ENCODE results near the gene ZNF320. TPM values are rescaled to one million over a fixed set of nuclear protein-coding genes. Genes with fewer than 3 reads are reported as not detected.

ZNF320 gene
- 10.2 TPM for total RNA-seq (2021; ENCODE audit: unreplicated experiment)
- 5.9 TPM for polyA plus RNA-seq (2012; ENCODE audit: insufficient read length)
- percentile 86 among the genes with signal in this experiment for Bru-seq, nascent RNA
- percentile 96 among the genes with signal in this experiment for BruChase-seq, experiment 1, labeled RNA remaining after a 2-hour chase
- percentile 89 among the genes with signal in this experiment for BruChase-seq, experiment 2, labeled RNA remaining after a 6-hour chase
- long read RNA-seq, partial matches to known transcripts: 1 of 17 reads
- long read RNA-seq, other reads (novel, unspliced or antisense): 15 of 17 reads

DNA sequence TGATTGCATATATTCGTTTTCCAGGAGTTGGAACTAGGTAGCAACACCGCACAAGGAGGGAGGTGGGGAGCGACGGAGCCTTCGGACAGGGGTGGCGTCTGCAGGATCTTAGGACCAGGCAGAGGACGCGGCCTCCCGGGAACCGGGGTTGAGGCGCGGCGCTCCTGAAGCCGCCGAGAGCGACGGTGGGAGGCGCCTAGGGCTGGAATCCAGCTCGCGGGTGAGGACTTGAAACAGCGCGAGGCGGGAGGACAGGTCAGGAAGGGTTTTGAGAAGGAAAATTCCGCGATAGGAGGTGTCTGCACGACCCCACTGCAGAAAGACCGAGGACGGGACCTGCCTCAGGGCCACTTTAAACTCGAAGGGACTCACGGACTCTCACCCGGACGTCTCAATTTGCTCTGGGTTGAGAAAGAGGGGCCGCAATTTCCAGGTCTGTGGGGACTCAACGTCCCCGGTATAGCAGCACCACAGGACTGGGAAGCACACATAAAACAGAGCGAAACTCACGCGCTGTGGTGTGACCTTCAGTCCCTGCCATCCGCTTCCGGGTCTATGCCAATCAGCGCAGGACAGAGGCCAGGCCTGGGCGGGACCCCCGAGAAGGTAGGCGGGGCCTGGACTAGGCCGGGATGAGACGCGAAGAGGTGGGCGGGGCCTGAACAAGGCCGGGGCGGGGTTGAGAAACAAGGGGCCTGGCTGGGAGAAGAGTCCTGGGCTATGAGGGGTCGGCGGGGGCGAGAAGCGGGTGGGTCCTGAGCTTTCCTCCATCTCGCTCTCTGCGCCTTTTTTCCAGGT is at the start of gene ZNF320:
TSS of gene ZNF320 (minus strand) at position 498 of the 798 bp plus-strand sequence. CDS start 7,380 bp downstream, outside the sequence.
- TSS peak; percentile 81 for BruUV-seq (replicated peaks)
- in situ Hi-C loops (cut with HindIII; ENCODE audit: low pct_unique_long_range_greater_than_20kb, low sequenced_read_pairs) (no loop called here), intact Hi-C loops (cut with micrococcal nuclease; ENCODE audit: unreplicated experiment) (no loop called here)
- H3K9me3 ChIP-seq (ENCODE audit: control insufficient read depth, insufficient read depth, low read depth, low read length): no peaks in the 10 kb centered on the region
- H3K4me1 ChIP-seq (ENCODE audit: control insufficient read depth, insufficient read depth, low read length): peaks cover 4% of the 10 kb centered on the region; the same call in 1 of the 2 replicates
- peak; percentile 62 for DNase-seq (ENCODE audit: low read depth, low spot score)
- H3K27me3 ChIP-seq (ENCODE audit: control insufficient read depth, insufficient read depth, low read length): no peaks in the 10 kb centered on the region
- POLR2A ChIA-PET: no interaction called here
- TF ChIP-seq POLR2AphosphoS5 (IDR thresholded peaks at IDR 0.05; ENCODE audit: low read depth, low read length) (peak; percentile 83), TCF7L2 (IDR thresholded peaks at IDR 0.05; ENCODE audit: low read depth, low read length) (no peak)
- H3K36me3 ChIP-seq (ENCODE audit: control insufficient read depth, insufficient read depth, low read length): no peaks in the 10 kb centered on the region; the same call in 1 of the 2 replicates
- H3K4me3 ChIP-seq (ENCODE audit: low read depth in 2 of 2, low read length in 2 of 2): peak within 1 kb of the TSS; percentile 73 to 87
- CTCF ChIA-PET: no interaction called here
- peak; percentile 99 for ATAC-seq
- H3K27ac ChIP-seq (ENCODE audit: low read length): peak within 1 kb of the TSS; percentile 89

DNA sequence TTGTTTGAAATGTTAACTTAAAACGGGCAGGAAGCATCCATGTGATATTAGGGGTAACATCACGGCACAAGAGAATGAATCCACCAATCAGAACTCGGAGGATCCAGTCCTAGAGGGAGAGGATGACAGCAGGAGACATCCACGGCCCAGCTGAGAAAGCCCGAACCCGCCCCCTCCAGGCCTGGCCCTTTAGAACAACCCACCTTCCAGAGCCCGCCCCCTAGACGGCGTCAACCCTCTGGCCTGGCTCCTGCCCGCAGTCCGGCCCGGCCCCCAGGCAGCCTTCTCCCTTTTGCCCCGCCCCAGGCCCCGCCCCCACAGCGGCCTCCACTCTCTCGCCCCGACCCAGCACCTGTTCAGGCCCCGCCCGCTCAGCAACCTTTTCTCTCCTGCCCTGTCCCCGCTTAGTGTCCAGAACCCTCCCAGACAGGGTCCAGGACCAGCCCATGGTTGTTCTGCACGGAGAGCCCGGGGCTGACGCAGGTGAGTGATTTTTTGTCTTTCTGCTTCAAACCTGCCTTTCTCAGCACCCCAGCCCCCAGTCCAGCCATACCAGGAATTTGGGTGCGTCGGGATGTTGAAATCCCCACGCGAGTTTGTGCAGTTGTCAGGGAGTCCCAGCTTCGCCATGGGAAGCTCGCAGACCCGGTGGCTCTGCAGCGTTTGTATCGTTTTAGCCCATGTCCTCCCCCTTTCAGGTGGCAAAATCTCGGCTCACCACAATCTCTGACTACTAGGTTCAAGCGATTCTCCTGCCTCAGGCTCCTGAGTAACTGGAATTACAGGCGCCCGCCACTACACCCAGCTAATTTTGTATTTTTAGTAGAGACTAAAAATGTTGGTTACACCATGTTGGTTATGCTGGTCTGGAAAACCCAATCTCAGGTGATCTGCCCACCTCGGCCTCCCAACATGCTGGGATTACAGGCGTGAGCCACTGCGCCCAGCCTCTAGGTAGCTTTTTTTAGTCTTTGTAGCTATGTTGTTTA is 49.2 kb upstream of the ZNF320 start:
- DNase-seq (ENCODE audit: low read depth, low spot score): no peak
- TF ChIP-seq TCF7L2 (IDR thresholded peaks at IDR 0.05; ENCODE audit: low read depth, low read length) (no peak), SIN3A (IDR thresholded peaks at IDR 0.05; ENCODE audit: borderline replicate concordance, insufficient read depth, low read depth, low read length) (no peak), POLR2AphosphoS5 (IDR thresholded peaks at IDR 0.05; ENCODE audit: low read depth, low read length) (no peak)
- TF ChIP-seq, protein P1, sequence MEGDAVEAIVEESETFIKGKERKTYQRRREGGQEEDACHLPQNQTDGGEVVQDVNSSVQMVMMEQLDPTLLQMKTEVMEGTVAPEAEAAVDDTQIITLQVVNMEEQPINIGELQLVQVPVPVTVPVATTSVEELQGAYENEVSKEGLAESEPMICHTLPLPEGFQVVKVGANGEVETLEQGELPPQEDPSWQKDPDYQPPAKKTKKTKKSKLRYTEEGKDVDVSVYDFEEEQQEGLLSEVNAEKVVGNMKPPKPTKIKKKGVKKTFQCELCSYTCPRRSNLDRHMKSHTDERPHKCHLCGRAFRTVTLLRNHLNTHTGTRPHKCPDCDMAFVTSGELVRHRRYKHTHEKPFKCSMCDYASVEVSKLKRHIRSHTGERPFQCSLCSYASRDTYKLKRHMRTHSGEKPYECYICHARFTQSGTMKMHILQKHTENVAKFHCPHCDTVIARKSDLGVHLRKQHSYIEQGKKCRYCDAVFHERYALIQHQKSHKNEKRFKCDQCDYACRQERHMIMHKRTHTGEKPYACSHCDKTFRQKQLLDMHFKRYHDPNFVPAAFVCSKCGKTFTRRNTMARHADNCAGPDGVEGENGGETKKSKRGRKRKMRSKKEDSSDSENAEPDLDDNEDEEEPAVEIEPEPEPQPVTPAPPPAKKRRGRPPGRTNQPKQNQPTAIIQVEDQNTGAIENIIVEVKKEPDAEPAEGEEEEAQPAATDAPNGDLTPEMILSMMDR (IDR thresholded peaks at IDR 0.05): no peak
- TF ChIP-seq, protein P2, sequence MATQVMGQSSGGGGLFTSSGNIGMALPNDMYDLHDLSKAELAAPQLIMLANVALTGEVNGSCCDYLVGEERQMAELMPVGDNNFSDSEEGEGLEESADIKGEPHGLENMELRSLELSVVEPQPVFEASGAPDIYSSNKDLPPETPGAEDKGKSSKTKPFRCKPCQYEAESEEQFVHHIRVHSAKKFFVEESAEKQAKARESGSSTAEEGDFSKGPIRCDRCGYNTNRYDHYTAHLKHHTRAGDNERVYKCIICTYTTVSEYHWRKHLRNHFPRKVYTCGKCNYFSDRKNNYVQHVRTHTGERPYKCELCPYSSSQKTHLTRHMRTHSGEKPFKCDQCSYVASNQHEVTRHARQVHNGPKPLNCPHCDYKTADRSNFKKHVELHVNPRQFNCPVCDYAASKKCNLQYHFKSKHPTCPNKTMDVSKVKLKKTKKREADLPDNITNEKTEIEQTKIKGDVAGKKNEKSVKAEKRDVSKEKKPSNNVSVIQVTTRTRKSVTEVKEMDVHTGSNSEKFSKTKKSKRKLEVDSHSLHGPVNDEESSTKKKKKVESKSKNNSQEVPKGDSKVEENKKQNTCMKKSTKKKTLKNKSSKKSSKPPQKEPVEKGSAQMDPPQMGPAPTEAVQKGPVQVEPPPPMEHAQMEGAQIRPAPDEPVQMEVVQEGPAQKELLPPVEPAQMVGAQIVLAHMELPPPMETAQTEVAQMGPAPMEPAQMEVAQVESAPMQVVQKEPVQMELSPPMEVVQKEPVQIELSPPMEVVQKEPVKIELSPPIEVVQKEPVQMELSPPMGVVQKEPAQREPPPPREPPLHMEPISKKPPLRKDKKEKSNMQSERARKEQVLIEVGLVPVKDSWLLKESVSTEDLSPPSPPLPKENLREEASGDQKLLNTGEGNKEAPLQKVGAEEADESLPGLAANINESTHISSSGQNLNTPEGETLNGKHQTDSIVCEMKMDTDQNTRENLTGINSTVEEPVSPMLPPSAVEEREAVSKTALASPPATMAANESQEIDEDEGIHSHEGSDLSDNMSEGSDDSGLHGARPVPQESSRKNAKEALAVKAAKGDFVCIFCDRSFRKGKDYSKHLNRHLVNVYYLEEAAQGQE (IDR thresholded peaks at IDR 0.05; ENCODE audit: insufficient read depth in 1 of 2, low read depth in 2 of 2, low read length in 1 of 2): no peak
- POLR2A ChIA-PET: no interaction called here
- in situ Hi-C loops (cut with HindIII; ENCODE audit: low pct_unique_long_range_greater_than_20kb, low sequenced_read_pairs): no loop called here
- H3K27me3 ChIP-seq (ENCODE audit: control insufficient read depth, insufficient read depth, low read length): no peaks in the 10 kb centered on the region
- peak; percentile 89 for ATAC-seq
- peaks cover 21% of the 10 kb centered on the region; the same call in 1 of the 2 replicates for H3K9me3 ChIP-seq (ENCODE audit: control insufficient read depth, insufficient read depth, low read depth, low read length)
- CTCF ChIA-PET: no interaction called here
- H3K27ac ChIP-seq (ENCODE audit: low read length): no peak overlapping the region
- H3K36me3 ChIP-seq (ENCODE audit: control insufficient read depth, insufficient read depth, low read length): no peaks in the 10 kb centered on the region
- no peaks in the 10 kb centered on the region for H3K4me1 ChIP-seq (ENCODE audit: control insufficient read depth, insufficient read depth, low read length)
- no TSS peak for BruUV-seq (replicated peaks)
- H3K4me3 ChIP-seq (ENCODE audit: low read depth in 2 of 2, low read length in 2 of 2): peak overlapping the region; percentile 34 to 51
- intact Hi-C loops (cut with micrococcal nuclease; ENCODE audit: unreplicated experiment): no loop called here

Data from Panc1 (cell line).